GM19324 (cell line): ENCODE measurements around the gene IL11.
"Not testable (repeated sequence)": the region's sequence is repeated elsewhere in the genome, so short reads cannot be mapped to it uniquely, and the experiment has no call there.

ENCODE experiments used
- ATAC-seq: cut with Tn5 transposase; IDR thresholded peaks from one replicate; pipeline ENCODE4 v1.9.1; 2021; ENCODE audit warnings: mild to moderate bottlenecking, moderate library complexity; ENCODE audit not compliant: unreplicated experiment, low FRiP score

Gene IL11

GRCh38 chr19:55370305-55370988 lies at the start of gene IL11:
TSS of gene IL11 (minus strand) at chr19:55370463. CDS start at chr19:55370310, 153 bp downstream.
- ATAC-seq, result no peak

GRCh38 chr19:55419624-55420236 lies 49.5 kb upstream of the IL11 start:
- no peak for ATAC-seq

GRCh38 chr19:55419103-55419502 lies 48.8 kb upstream of the IL11 start:
- ATAC-seq, result no peak

DNA sequence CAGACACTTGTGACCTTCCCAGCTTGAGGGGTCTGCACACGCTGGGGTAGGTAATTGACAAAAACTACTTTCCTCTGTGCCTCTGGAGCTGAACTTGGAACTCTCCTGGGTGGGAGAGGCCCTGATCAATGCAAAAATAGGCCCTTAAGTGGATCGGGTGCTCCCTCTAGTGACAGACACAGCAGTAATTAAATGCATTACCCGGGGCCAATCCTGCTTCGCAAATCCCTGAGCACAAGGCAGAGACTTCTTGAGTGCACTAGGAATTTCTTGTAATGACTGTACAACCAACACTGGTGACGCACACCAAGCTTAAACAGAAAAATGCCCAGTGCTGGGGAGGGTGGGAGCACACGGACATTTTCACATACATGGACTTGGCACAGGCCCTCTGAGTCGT lies 47.9 kb upstream of the IL11 start:
- ATAC-seq, result no peak

DNA sequence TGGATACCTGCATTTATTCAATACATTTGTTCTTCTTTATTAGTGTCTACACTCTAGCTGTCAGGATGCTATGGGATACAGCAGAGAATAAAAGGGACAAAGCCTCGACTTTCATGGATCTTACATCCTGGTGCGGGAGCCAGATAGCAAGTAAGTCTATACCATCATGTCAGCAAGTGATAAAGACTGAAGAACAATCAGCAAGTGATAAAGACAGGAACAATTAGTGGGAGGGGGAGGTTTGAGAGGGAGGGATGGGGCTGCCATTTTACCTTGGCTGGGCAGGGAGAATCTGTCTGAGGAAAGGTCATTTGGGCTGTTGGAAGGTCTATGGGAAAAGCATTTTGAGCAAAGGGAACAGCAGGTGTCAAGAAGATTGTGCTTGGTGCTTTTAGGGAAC lies 39.9 kb upstream of the IL11 start:
- no peak for ATAC-seq

DNA sequence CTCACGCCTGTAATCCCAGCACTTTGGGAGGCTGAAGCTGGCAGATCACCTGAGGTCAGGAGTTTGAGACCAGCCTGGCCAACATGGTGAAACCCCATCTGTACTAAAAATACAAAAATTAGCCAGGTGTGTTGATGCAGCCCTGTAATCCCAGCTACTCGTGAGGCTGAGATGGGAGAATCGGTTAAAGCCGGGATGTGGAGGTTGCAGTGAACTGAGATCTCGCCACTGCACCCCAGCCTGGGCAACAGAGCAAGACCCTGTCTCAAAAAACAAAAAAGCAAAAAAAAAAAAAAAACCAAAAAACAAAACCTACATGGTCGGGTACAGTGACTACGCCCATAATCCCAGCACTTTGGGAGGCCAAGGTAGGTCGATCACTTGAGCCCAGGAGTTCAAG lies 38.9 kb upstream of the IL11 start:
- not testable (repeated sequence) for ATAC-seq

- no peak for ATAC-seq
These were observed 38.2 kb upstream of the IL11 start for GRCh38 chr19:55408533-55408872.

DNA sequence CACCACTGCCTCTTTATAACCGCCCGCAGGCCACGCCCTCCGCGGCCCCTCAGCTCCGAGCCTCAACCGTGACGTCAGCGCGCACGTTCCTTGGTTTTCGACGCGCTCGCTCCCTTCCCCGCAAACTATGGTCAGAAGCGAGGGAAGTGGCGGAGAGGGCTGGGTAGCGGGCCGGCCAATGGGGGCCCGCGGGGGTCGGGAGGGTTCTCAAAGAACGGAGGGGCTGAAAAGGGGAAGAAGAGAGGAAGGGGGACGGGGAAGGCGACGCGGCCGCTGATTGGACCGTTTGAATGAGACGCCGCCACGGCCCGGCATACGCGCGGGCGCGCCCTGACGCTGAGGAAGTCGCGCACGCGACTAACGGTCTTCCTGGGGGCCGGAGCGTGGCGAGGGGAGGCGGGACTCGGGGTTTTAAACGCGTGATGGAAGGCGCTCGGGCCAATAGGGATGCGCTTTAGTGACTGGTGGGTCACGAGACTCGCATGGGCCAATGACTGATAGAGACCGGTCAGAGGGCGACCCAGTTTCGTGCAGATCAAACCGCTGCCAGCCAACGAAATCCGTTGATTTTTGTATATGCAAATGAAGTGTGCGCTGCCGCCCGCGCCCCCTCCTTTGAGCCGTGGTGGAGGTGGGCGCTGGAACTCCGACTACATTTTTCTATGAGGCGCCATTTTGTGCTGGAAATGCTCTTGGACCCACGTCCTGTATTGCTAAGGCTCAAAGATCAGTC lies 37.7 kb upstream of the IL11 start:
- ATAC-seq, result peak; percentile 87

DNA sequence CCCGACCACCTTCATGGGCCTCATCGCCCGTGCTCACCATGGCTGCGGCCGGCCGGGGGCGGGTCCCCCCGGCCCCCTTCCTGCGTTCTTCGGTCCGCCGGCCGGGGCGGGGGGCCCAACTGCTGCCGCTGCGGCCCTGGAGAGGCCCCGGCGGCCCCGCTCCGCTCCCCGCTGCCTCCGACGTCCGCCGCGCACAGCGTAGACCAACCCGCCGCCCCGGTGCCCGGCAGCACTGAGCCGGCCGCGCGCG lies 37.2 kb upstream of the IL11 start, which contains the start of gene UBE2S:
Gene UBE2S, minus strand, starts transcription at position 239 of the 250 bp plus-strand sequence. Its CDS starts 199 bp downstream, at position 40.
- not testable (repeated sequence) for ATAC-seq

DNA sequence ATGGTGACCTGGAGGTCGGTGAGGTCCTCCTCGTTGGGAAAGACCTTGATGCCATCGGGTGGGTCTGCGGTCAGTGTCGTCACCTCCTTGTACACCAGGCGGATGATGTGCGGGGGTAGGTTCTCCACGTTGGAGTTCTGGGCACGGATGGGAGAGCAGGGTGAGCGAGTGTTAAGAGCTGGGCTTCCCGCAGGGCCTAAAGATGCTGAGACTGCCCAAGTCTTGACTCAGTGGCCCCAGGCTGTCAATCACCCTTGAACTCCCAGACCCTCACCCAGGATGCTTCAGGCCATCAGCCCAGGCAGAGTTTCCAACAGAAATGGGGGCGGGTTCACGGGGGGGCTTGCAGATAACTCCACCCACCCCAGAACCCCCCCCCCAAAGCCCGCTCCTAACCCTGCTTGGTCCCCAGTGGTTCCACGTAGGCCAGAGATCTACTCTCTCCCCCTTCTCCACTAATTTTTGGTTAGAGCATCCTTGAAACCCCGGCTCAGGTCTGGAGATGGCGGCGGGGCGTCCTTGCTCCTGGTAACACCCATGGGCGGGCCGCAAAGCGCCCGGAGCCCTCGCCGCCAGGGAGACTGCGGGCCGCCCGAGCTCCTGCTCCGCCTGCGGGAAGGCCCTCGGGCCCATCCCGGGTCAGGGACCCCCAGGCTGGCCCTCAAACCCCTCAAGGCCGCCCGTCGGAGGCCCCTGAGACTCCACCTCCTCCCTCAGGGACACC lies 36.7 kb upstream of the IL11 start:
- ATAC-seq, result no peak

GRCh38 chr19:55406091-55406825 lies 36.0 kb upstream of the IL11 start:
- ATAC-seq, result no peak

- no peak for ATAC-seq
These were observed 35.4 kb upstream of the IL11 start for GRCh38 chr19:55405638-55406037.

GRCh38 chr19:55402509-55402908 lies 32.2 kb upstream of the IL11 start:
- ATAC-seq, result no peak

DNA sequence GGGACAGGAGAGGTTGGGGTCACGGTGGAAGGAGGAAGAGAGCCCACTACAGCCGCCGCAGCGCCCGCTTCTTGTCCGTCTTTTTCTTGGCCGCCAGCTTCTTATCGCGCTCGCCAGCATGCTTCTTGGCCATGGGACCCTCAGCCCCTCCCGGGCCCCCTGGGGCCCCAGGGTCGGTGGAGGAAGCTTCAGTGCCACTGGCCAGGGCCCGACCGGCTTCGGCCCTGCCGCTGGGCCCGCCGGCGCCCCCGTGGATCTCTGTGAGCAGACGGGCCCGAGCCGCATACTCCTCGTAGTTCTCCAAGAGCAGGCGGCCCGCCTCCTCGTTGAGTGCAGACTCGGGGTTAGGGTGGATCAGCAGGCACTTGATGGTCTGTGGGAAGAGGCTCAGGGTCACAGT lies 31.1 kb upstream of the IL11 start:
- not testable (repeated sequence) for ATAC-seq

DNA sequence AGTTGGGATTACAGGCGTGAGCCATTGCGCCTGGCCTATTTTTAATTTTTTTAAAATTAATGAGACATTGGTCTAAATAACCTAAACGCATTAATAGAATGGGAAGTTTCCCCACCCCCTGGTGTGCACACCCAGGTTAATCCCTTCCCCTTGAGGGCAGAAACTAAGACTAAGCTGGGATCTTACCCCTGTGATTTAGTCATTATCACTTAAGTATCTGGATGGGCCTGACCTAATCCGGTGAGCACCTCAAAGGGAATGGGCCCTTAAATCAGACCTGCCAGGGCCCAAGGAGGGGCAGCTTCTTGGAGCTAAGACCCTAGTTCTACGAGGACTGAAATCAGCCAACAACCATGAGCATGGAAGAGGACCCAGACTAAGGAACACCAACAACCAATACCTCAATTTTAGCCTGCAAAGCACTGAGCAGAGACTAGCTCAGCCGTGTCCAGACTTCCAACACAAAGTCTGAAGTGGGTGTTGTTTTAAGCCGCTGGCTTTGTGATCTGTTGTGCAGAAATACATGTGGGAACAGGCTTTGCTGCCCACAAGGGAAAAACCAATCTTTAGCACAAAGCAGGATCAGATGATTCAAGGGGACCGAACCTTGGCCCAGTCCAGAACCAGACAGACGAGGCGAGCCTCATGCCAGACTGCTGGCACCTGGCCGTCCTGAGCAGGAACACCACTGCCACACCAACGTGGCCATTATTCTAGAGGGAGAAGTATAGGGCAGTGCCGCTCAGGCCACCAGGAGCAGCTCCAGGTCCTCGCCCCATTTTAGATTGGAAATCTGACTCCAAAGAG lies 30.2 kb upstream of the IL11 start:
- ATAC-seq, result no peak

GRCh38 chr19:55398200-55398925 lies 28.1 kb upstream of the IL11 start:
- no peak for ATAC-seq

DNA sequence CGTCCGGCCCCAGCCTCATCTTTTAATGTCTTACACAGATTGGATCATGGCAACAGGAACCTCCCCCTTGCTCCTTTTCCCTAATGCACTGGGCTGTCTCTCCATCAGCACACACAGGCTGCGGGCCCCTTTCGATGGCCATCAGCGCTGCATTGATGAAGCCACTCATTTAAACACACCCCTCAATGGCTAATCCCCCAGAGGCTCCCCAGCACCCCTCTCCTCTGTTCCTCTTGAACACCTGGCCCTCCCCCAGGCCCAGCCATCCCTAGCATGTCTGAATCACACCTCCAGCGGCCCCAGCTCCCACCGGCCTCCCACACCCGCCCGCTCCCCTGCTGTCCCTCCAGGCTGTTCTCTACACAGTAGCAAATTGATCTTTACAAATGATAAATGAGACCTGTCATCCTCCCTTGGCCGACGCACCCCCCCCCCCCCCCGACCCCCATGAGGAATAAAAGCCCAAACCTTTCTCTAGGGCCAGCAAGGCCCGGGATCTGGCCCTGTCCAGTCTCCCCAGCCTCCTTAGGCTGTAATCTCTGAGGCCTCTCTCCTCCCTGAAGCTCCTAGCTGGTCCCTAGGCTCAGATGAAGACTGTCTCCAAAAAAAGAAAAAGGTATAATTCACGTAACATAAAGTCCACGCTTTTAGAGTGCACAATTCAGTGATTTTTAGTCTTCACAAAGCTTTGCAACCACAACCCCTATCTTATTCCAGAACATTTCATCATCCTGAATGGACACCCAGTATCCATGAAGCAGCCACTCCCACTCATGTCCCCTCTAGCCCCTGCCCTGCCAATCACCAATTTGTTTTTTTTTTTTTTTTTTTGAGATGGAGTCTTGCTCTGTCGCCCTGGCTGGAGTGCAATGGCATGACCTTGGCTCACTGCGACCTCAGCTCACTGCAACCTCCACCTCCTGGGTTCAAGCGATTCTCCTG lies 22.8 kb upstream of the IL11 start:
- ATAC-seq, result no peak
